Measurements from ENCODE around the gene ATP8B3.

Gene ATP8B3

DNA sequence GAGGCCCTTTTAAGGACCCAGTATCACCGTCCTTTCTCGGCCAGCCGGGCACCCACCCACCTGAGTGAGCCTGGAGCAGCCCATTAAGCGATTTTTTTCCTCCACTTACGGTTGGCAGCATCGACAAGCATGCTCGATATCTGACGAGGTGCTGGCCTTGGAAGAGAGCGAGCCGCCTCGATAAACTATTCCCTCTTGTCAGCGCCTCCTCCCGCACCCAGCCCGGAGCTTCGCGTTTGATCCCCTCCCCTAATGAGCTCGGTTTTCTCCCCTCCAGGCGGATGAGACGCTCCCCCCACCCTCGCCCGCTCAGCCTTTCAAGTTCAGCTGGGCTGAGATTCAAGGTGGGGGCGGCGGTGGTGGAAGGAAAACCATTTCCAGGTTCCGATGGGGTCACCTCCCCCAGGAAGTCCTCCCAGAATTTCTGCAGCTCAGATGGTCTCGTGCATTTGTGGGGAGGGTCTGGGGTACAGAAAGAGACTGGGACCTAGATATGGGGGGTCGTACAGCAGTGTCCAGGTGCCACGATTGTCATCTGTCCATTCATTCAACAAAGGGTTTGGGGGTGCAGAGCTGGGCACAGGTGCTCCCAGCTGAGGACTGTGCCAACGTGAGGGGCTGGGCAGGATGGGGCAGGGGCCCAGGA lies 77.6 kb downstream of the ATP8B3 start:
- TF ChIP-seq, protein P1, sequence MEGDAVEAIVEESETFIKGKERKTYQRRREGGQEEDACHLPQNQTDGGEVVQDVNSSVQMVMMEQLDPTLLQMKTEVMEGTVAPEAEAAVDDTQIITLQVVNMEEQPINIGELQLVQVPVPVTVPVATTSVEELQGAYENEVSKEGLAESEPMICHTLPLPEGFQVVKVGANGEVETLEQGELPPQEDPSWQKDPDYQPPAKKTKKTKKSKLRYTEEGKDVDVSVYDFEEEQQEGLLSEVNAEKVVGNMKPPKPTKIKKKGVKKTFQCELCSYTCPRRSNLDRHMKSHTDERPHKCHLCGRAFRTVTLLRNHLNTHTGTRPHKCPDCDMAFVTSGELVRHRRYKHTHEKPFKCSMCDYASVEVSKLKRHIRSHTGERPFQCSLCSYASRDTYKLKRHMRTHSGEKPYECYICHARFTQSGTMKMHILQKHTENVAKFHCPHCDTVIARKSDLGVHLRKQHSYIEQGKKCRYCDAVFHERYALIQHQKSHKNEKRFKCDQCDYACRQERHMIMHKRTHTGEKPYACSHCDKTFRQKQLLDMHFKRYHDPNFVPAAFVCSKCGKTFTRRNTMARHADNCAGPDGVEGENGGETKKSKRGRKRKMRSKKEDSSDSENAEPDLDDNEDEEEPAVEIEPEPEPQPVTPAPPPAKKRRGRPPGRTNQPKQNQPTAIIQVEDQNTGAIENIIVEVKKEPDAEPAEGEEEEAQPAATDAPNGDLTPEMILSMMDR (IDR thresholded peaks at IDR 0.05; ENCODE audit: low read depth, low read length), result no peak
- H3K4me3 ChIP-seq (replicated peaks in 1 of 2; ENCODE audit: low read depth in 2 of 2, low read length in 2 of 2), result no peak overlapping the region
- no peak for DNase-seq (ENCODE audit: low read depth in 2 of 2)
